GM12892 (cell line): ENCODE data around the gene MEI4.

Experiments
- POLR2A ChIP-seq: IDR thresholded peaks from 2 replicates; pipeline ENCODE4 v1.6.1; 2011; ENCODE audit warnings: low read depth, low read length, control low read depth
- POLR2AphosphoS5 ChIP-seq: IDR thresholded peaks from 2 replicates; pipeline ENCODE4 v1.6.1; 2011; ENCODE audit warnings: low read depth, low read length, control low read depth
- TAF1 ChIP-seq: IDR thresholded peaks from 2 replicates; pipeline ENCODE4 v1.6.1; 2011; ENCODE audit warnings: low read depth, mild to moderate bottlenecking, control low read depth, low read length, borderline replicate concordance

DNA sequence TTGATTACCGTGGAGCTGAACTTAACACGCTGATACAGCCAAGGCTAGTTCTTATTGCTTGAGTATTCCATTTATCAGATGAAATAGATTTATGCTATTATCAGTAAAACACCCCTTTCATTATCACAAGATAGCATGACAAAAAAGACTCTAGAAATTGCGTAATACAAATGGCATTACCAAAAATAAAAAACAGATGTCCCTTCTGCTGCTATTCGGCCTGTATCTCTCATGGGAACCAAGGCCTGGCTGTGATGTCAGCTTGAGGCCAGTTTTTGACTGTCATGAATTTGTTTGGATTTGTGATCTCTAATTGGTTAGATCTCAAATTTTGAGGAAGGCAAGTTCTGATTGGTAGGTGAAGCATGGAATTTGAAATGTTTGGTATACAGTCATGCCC lies 25.2 kb downstream of the MEI4 start:
- TF ChIP-seq TAF1 (no peak), POLR2AphosphoS5 (no peak), POLR2A (no peak)
